Suprapubic skin (tissue), 4 donors: Measurements from ENCODE around the gene MED20. TPM values are rescaled to one million over a fixed set of nuclear protein-coding genes. Genes with fewer than 3 reads are reported as not detected.
A peak's percentile ranks its signal among the peaks of the same experiment; 100 is the strongest.

Source experiments
- DNase-seq, 2 donors: peaks; one replicate each; pipeline ENCODE4 v3.0.0-alpha.2; 2019; ENCODE audit warnings: low spot score in 2 of 2
- H3K27ac ChIP-seq: fragments of 200-600 bp; sonication (generic); one replicate; pipeline ENCODE4 v1.5.1; 2019
- H3K27me3 ChIP-seq: fragments of 200-600 bp; sonication (generic); one replicate; pipeline ENCODE4 v1.5.1; 2019
- H3K36me3 ChIP-seq: fragments of 200-600 bp; sonication (generic); one replicate; pipeline ENCODE4 v1.5.1; 2019
- H3K4me1 ChIP-seq: fragments of 200-600 bp; sonication (generic); one replicate; pipeline ENCODE4 v1.5.1; 2019
- H3K4me3 ChIP-seq: fragments of 200-600 bp; sonication (generic); one replicate; pipeline ENCODE4 v1.5.1; 2019; ENCODE audit warnings: mild to moderate bottlenecking
- H3K9me3 ChIP-seq: fragments of 200-600 bp; sonication (generic); one replicate; pipeline ENCODE4 v1.5.1; 2019
- EP300 ChIP-seq: sonication (generic); formaldehyde crosslinking; IDR thresholded peaks from one replicate; pipeline ENCODE4 v1.6.1; 2017; ENCODE audit warnings: antibody characterized with exemption
- POLR2A ChIP-seq, 2 donors: fragments of 450-650 bp; IDR thresholded peaks; one replicate each; pipeline ENCODE4 v1.6.1; 2017; ENCODE audit warnings: antibody characterized with exemption in 2 of 2, mild to moderate bottlenecking in 2 of 2, moderate library complexity in 2 of 2
- POLR2AphosphoS5 ChIP-seq, 3 donors: sonication (generic); formaldehyde crosslinking; IDR thresholded peaks; one replicate each; pipeline ENCODE4 v1.6.1; 2017; ENCODE audit warnings: antibody characterized with exemption in 3 of 3
- WGBS: methylation state at CpG from one replicate; pipeline ENCODE4 v1.1.5; 2018; 5-methylcytosine and 5-hydroxymethylcytosine counted together
- total RNA-seq, 4 donors: library from RNA; depleted of rRNA; stranded (reverse); fragments of >200 nt; gene quantifications; one replicate each; pipeline ENCODE4 v1.1.0, GENCODE V29; 2016
- TF ChIP-seq, protein P1 (sequence below), 2 donors: fragments of 200-600 bp in 1 of 2; fragments of 450-650 bp in 1 of 2; sonication (generic) in 1 of 2; IDR thresholded peaks; one replicate each; pipeline ENCODE4 v1.5.1; 2016 to 2019; ENCODE audit warnings: antibody characterized with exemption in 2 of 2, mild to moderate bottlenecking in 1 of 2, moderate library complexity in 1 of 2

Gene MED20
- total RNA-seq, 4 donors from 2014 or later, result 15.2 to 18.7 (median 17.3) TPM

DNA sequence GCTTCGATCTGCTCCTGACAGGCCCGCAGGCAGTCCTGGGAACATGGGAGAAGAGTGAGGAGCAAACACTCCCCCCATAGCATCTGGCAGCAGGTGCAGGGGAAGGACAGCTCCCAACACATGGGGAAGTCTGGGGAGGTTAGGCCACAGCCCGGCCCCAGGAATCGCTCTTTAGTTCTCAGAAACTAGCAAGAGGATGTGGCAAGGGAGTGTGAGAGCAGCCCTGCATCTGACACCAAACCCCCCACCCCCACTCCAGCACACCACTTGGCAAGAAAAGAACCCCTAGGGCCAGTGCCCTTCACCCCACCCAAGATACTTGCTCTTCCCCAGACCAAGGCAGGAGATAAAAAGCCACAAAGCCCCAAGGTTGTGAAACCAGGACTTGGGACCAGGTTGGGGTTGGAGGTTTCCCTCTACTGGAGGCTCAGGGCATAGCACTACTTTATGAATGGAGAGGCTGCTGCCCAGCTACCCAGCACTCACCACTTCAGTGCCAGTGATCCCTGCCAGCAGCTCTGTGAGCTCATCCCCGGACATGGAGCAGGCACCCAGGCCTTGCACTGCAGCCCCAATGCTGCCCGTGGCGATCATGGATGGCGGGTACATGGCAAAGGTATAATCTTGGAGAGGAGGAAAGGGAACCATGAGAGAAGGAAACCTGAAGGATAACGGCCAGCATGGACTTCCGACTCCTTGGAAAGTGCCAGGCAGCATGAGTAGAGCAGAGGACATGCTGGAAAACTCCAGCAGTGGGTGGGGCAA is 15.3 kb upstream of the MED20 start:
- peaks cover 52% of the 10 kb centered on the region for H3K4me1 ChIP-seq
- H3K4me3 ChIP-seq, result no peak overlapping the region
- H3K36me3 ChIP-seq, result peaks cover 47% of the 10 kb centered on the region
- DNase-seq, result peak in 1 of 2 donors; percentile 68
- no peak overlapping the region for H3K27ac ChIP-seq
- no peaks in the 10 kb centered on the region for H3K9me3 ChIP-seq
- no peaks in the 10 kb centered on the region for H3K27me3 ChIP-seq
- WGBS, result 21% methylated on average over 8 of the region's 10 CpGs
- TF ChIP-seq POLR2A (IDR thresholded peaks at IDR 0.05) (no peak), POLR2AphosphoS5 (IDR thresholded peaks at IDR 0.05) (no peak), EP300 (no peak)
- TF ChIP-seq, protein P1, sequence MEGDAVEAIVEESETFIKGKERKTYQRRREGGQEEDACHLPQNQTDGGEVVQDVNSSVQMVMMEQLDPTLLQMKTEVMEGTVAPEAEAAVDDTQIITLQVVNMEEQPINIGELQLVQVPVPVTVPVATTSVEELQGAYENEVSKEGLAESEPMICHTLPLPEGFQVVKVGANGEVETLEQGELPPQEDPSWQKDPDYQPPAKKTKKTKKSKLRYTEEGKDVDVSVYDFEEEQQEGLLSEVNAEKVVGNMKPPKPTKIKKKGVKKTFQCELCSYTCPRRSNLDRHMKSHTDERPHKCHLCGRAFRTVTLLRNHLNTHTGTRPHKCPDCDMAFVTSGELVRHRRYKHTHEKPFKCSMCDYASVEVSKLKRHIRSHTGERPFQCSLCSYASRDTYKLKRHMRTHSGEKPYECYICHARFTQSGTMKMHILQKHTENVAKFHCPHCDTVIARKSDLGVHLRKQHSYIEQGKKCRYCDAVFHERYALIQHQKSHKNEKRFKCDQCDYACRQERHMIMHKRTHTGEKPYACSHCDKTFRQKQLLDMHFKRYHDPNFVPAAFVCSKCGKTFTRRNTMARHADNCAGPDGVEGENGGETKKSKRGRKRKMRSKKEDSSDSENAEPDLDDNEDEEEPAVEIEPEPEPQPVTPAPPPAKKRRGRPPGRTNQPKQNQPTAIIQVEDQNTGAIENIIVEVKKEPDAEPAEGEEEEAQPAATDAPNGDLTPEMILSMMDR (IDR thresholded peaks at IDR 0.05), result peak; percentile 34 to 84

DNA sequence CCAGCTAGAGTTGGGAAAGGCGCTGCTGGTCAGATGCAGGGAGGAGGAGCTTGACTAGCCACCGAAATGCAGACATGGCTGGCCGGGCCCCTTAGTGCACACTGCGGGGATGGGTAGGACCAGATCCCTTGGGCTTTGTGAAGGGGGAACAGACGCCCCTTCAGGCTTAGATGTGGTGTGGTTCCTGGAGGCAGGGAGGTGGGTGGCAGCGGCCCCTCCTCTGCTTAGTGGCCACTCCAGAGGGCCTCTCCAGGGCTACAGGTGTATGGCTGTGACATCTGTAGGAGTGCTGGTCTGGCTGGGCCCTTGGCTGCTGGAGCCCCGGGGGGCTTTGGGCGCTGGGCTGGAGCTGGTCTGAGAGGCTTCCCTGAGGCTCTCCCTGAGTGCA is 14.7 kb upstream of the MED20 start:
- TF ChIP-seq POLR2AphosphoS5 (IDR thresholded peaks at IDR 0.05) (no peak), POLR2A (IDR thresholded peaks at IDR 0.05) (no peak), EP300 (no peak)
- TF ChIP-seq, protein P1 (IDR thresholded peaks at IDR 0.05), result no peak
- DNase-seq, result no peak
- Histone ChIP-seq H3K4me1 (peaks cover 48% of the 10 kb centered on the region), H3K27me3 (no peaks in the 10 kb centered on the region), H3K9me3 (no peaks in the 10 kb centered on the region), H3K36me3 (peaks cover 53% of the 10 kb centered on the region), H3K4me3 (no peak overlapping the region), H3K27ac (no peak overlapping the region)
- 73% methylated on average over 4 of the region's 8 CpGs for WGBS

DNA sequence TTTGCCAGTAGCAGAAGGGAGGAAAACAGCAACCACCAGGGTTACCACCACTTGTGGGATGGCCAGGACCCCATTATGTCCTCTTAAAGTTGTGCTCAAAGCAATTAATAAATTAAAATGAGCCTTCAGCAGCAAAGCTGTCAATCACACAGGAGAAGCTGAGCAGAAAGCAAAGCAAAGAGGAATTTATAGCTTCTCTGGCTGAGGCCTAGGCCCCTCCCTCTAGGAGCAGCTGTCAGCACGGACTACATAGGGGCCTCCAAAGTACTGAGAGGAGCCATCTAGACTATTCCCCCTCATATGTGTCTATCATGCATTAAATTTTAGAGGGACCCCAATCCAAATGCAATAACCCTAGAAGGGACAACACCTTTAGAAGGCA is 14.2 kb upstream of the MED20 start:
- peaks cover 43% of the 10 kb centered on the region for H3K4me1 ChIP-seq
- H3K27ac ChIP-seq, result no peak overlapping the region
- whole genome bisulfite sequencing, result 60% methylated on average over 1 of the region's 1 CpG
- TF ChIP-seq POLR2AphosphoS5 (IDR thresholded peaks at IDR 0.05), result no peak
- no peak for TF ChIP-seq EP300
- TF ChIP-seq, protein P1 (IDR thresholded peaks at IDR 0.05), result no peak
- TF ChIP-seq POLR2A (IDR thresholded peaks at IDR 0.05), result no peak
- DNase-seq, result no peak
- H3K9me3 ChIP-seq, result no peaks in the 10 kb centered on the region
- no peaks in the 10 kb centered on the region for H3K27me3 ChIP-seq
- no peak overlapping the region for H3K4me3 ChIP-seq
- peaks cover 58% of the 10 kb centered on the region for H3K36me3 ChIP-seq

DNA sequence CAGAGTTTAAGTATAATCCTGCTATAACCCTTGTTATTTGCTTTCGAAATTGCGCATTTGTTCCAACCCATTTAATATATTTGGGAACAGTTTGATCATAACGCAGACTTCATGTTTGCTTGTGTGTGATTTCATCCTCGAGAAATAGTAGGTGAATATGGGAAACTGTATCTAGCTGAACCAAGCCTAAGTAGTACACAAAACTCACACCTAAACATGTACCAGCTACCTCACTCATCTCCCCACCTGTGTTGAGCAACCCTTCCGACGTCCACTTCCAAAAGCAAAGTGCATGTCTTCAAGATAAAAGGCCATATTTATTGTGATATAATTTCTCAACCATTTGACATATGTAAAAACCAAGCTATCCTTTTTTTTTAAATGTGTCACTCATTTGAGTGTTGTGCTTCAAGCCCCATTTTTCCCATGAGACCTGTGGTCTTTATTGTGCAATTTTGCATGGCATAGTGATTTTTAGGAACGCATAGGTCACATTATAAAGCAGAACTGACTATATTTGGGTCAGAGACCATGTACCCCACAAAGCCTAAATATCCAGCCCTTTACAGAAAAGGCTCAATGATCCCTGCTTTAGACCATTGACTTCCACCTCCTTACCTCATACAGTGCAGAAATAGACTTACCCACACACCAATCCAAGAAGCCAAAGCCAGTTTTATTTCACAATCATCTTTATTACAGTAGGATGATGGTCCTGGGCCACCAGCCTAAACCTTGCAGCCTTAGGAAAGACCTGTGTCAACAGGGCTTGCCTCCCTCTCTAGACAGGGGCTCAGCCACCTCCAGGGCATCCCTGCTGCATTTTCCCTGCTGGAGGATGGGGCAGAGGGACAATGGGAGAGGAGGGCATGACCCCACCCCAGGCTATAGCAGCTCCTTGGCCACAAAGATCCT is 13.6 kb upstream of the MED20 start:
- Histone ChIP-seq H3K36me3 (peaks cover 64% of the 10 kb centered on the region), H3K4me1 (peaks cover 37% of the 10 kb centered on the region), H3K27ac (no peak overlapping the region), H3K4me3 (no peak overlapping the region), H3K9me3 (no peaks in the 10 kb centered on the region), H3K27me3 (no peaks in the 10 kb centered on the region)
- no peak for TF ChIP-seq EP300
- TF ChIP-seq POLR2A (IDR thresholded peaks at IDR 0.05), result no peak
- no peak for TF ChIP-seq POLR2AphosphoS5 (IDR thresholded peaks at IDR 0.05)
- TF ChIP-seq, protein P1 (IDR thresholded peaks at IDR 0.05), result no peak
- no peak for DNase-seq
- 74% methylated on average over 7 of the region's 7 CpGs for WGBS

DNA sequence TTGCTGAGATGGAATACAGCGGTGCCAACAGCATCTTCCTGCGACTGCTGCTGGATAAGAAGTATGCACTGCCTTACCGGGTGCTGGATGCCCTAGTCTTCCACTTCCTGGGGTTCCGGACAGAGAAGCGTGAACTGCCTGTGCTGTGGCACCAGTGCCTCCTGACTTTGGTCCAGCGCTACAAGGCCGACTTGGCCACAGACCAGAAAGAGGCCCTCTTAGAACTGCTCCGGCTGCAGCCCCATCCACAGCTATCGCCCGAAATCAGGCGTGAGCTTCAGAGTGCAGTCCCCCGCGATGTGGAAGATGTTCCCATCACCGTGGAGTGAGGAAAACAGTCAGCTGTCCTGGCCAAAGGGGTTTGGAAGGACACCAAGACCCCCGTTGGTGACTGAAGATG is 11.4 kb upstream of the MED20 start:
- 93% methylated on average over 15 of the region's 15 CpGs for WGBS

More for the DNA sequence above, 11.4 kb upstream of the MED20 start:
- no peak overlapping the region for H3K4me3 ChIP-seq
- TF ChIP-seq, protein P1 (IDR thresholded peaks at IDR 0.05), result no peak
- no peak for TF ChIP-seq POLR2AphosphoS5 (IDR thresholded peaks at IDR 0.05)
- TF ChIP-seq POLR2A (IDR thresholded peaks at IDR 0.05), result no peak
- no peak for TF ChIP-seq EP300
- no peak for DNase-seq
- no peaks in the 10 kb centered on the region for H3K9me3 ChIP-seq
- H3K27me3 ChIP-seq, result no peaks in the 10 kb centered on the region
- peaks cover 15% of the 10 kb centered on the region for H3K4me1 ChIP-seq
- peaks cover 85% of the 10 kb centered on the region for H3K36me3 ChIP-seq
- H3K27ac ChIP-seq, result no peak overlapping the region
